ENCODE results near the gene NEU3. TPM values are rescaled to one million over a fixed set of nuclear protein-coding genes. Genes with fewer than 3 reads are reported as not detected.

Gene NEU3
- total RNA-seq, 1 donor from 2014 or later: 9.7 TPM

DNA sequence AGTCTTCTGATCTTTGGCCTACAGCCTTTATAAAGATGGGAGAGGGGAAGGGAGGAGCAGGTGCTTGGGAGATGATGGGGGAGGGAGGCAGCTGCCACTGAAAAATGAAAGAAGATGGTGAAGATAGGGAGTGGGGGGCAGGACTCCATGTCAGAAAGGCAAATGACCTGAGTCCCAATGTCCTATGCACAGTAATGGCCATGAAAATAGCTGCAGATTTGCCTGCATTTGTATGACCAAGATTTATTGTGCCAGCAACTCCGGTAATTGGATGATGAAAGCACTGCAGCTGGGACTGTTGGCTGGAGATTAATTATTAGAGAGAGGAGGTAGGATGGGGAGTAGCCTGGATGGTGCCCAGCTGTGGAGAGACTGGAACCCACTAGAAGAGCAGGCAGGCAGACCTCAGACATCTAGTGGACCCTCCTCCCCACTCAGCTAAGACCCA lies 36.1 kb downstream of the NEU3 start:
- no peak for FAIRE-seq
- Histone ChIP-seq H3K9me3 (ENCODE audit: insufficient read depth, low read depth, low read length) (no peaks in the 10 kb centered on the region), H3K4me1 (ENCODE audit: insufficient read depth, low read length) (no peaks in the 10 kb centered on the region), H3K27ac (ENCODE audit: low read depth, low read length) (no peak overlapping the region), H3K4me2 (ENCODE audit: low read length) (no peak overlapping the region), H3K4me3 (ENCODE audit: insufficient read depth, low read depth, low read length) (no peak overlapping the region), H4K20me1 (ENCODE audit: insufficient read depth, low read length) (no peaks in the 10 kb centered on the region), H3K9ac (ENCODE audit: low read length) (no peak overlapping the region), H3K79me2 (ENCODE audit: insufficient read depth, low read length) (no peaks in the 10 kb centered on the region), H2AFZ (ENCODE audit: low read depth, low read length) (no peak overlapping the region), H3K36me3 (ENCODE audit: insufficient read depth, low read length) (no peaks in the 10 kb centered on the region), H3K27me3 (ENCODE audit: insufficient read depth, low read length) (no peaks in the 10 kb centered on the region)
- no peak overlapping the region for H3K27ac Mint-ChIP-seq (ENCODE audit: unreplicated experiment)
- peaks cover 21% of the 10 kb centered on the region for H3K27me3 Mint-ChIP-seq (ENCODE audit: low read depth, unreplicated experiment)
- H3K4me1 Mint-ChIP-seq (ENCODE audit: low read depth, unreplicated experiment): peaks cover 5% of the 10 kb centered on the region
- H3K9me3 Mint-ChIP-seq (ENCODE audit: unreplicated experiment): peaks cover 4% of the 10 kb centered on the region
- TF ChIP-seq EZH2 (IDR thresholded peaks at IDR 0.05; ENCODE audit: insufficient read depth, low read length): no peak
- TF ChIP-seq, protein P1, sequence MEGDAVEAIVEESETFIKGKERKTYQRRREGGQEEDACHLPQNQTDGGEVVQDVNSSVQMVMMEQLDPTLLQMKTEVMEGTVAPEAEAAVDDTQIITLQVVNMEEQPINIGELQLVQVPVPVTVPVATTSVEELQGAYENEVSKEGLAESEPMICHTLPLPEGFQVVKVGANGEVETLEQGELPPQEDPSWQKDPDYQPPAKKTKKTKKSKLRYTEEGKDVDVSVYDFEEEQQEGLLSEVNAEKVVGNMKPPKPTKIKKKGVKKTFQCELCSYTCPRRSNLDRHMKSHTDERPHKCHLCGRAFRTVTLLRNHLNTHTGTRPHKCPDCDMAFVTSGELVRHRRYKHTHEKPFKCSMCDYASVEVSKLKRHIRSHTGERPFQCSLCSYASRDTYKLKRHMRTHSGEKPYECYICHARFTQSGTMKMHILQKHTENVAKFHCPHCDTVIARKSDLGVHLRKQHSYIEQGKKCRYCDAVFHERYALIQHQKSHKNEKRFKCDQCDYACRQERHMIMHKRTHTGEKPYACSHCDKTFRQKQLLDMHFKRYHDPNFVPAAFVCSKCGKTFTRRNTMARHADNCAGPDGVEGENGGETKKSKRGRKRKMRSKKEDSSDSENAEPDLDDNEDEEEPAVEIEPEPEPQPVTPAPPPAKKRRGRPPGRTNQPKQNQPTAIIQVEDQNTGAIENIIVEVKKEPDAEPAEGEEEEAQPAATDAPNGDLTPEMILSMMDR (IDR thresholded peaks at IDR 0.05; ENCODE audit: insufficient read depth, low read depth, low read length): no peak
- no peak overlapping the region for H3K4me3 Mint-ChIP-seq (ENCODE audit: unreplicated experiment)
- no peaks in the 10 kb centered on the region for H3K36me3 Mint-ChIP-seq (ENCODE audit: low read depth, unreplicated experiment)
- no peak for DNase-seq (ENCODE audit: low read depth)

DNA sequence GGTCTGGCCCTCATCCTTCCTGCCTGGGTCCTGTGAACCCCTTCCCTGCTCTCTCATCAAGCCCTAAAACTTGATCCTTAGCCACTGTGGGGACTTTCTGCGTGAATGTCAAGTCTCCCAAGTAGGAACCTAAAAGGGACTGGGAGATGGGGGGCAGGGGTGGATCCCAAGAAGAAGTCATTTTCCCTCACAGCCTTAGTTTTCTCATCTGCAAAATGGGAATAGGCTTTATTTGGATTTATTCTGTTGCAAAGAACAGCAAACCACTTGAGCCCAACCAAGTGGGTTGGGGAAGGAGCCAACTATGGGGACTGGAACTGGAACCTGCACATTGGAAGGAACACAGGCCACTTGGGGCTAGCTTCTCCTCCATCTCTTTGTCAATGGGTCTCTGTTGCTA lies 36.8 kb downstream of the NEU3 start:
- H3K4me2 ChIP-seq (ENCODE audit: low read length): no peak overlapping the region
- peaks cover 24% of the 10 kb centered on the region for H3K27me3 Mint-ChIP-seq (ENCODE audit: low read depth, unreplicated experiment)
- H3K27me3 ChIP-seq (ENCODE audit: insufficient read depth, low read length): no peaks in the 10 kb centered on the region
- no peaks in the 10 kb centered on the region for H3K79me2 ChIP-seq (ENCODE audit: insufficient read depth, low read length)
- H3K27ac Mint-ChIP-seq (ENCODE audit: unreplicated experiment): no peak overlapping the region
- FAIRE-seq: no peak
- no peak overlapping the region for H3K4me3 Mint-ChIP-seq (ENCODE audit: unreplicated experiment)
- no peak for DNase-seq (ENCODE audit: low read depth)
- no peak overlapping the region for H2AFZ ChIP-seq (ENCODE audit: low read depth, low read length)
- no peaks in the 10 kb centered on the region for H4K20me1 ChIP-seq (ENCODE audit: insufficient read depth, low read length)
- TF ChIP-seq EZH2 (IDR thresholded peaks at IDR 0.05; ENCODE audit: insufficient read depth, low read length): no peak
- TF ChIP-seq, protein P1 (IDR thresholded peaks at IDR 0.05; ENCODE audit: insufficient read depth, low read depth, low read length): no peak
- H3K36me3 Mint-ChIP-seq (ENCODE audit: low read depth, unreplicated experiment): no peaks in the 10 kb centered on the region
- H3K4me1 Mint-ChIP-seq (ENCODE audit: low read depth, unreplicated experiment): peaks cover 5% of the 10 kb centered on the region
- no peaks in the 10 kb centered on the region for H3K9me3 ChIP-seq (ENCODE audit: insufficient read depth, low read depth, low read length)
- no peak overlapping the region for H3K4me3 ChIP-seq (ENCODE audit: insufficient read depth, low read depth, low read length)
- no peaks in the 10 kb centered on the region for H3K9me3 Mint-ChIP-seq (ENCODE audit: unreplicated experiment)
- no peaks in the 10 kb centered on the region for H3K36me3 ChIP-seq (ENCODE audit: insufficient read depth, low read length)
- no peaks in the 10 kb centered on the region for H3K4me1 ChIP-seq (ENCODE audit: insufficient read depth, low read length)
- H3K9ac ChIP-seq (ENCODE audit: low read length): no peak overlapping the region
- no peak overlapping the region for H3K27ac ChIP-seq (ENCODE audit: low read depth, low read length)

DNA sequence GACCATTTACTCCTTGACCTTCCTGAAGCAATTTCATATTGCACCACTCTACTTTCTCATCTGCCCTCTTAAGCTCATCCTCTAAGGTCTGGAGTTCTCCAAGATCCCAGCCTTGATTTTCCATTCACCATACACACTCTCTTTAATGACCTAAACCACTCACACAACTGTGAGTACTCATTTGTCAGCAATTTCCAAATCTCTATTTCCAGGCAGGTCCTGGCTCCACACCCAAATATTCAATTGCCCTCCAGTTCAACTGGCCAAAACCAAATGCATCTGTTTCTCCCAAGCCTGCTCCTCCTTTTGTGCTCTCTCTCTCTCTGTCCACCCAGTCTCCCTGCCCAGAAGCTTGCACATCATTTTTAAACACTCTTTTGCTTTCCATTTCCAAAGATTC lies 39.6 kb downstream of the NEU3 start:
- Mint-ChIP-seq H3K4me1 (ENCODE audit: low read depth, unreplicated experiment) (peaks cover 12% of the 10 kb centered on the region), H3K4me3 (ENCODE audit: unreplicated experiment) (no peak overlapping the region), H3K36me3 (ENCODE audit: low read depth, unreplicated experiment) (no peaks in the 10 kb centered on the region), H3K27ac (ENCODE audit: unreplicated experiment) (no peak overlapping the region), H3K27me3 (ENCODE audit: low read depth, unreplicated experiment) (peaks cover 24% of the 10 kb centered on the region), H3K9me3 (ENCODE audit: unreplicated experiment) (no peaks in the 10 kb centered on the region)
- Histone ChIP-seq H3K27ac (ENCODE audit: low read depth, low read length) (no peak overlapping the region), H2AFZ (ENCODE audit: low read depth, low read length) (no peak overlapping the region), H3K4me2 (ENCODE audit: low read length) (no peak overlapping the region), H3K27me3 (ENCODE audit: insufficient read depth, low read length) (no peaks in the 10 kb centered on the region), H3K9ac (ENCODE audit: low read length) (no peak overlapping the region), H3K36me3 (ENCODE audit: insufficient read depth, low read length) (no peaks in the 10 kb centered on the region), H3K4me3 (ENCODE audit: insufficient read depth, low read depth, low read length) (no peak overlapping the region), H4K20me1 (ENCODE audit: insufficient read depth, low read length) (no peaks in the 10 kb centered on the region), H3K79me2 (ENCODE audit: insufficient read depth, low read length) (no peaks in the 10 kb centered on the region), H3K9me3 (ENCODE audit: insufficient read depth, low read depth, low read length) (no peaks in the 10 kb centered on the region), H3K4me1 (ENCODE audit: insufficient read depth, low read length) (peaks cover 12% of the 10 kb centered on the region)
- FAIRE-seq (no peak), DNase-seq (ENCODE audit: low read depth) (no peak)
- no peak for TF ChIP-seq EZH2 (IDR thresholded peaks at IDR 0.05; ENCODE audit: insufficient read depth, low read length)
- TF ChIP-seq, protein P1 (IDR thresholded peaks at IDR 0.05; ENCODE audit: insufficient read depth, low read depth, low read length): no peak

Data from astrocyte (in vitro differentiated cells and primary cell).